ENCODE results near the gene UGT1A5. TPM values are rescaled to one million over a fixed set of nuclear protein-coding genes. Genes with fewer than 3 reads are reported as not detected.

UGT1A5 gene
- total RNA-seq, 2 donors from 2014 or later: 0.41 TPM; not detected in 1

- no peaks in the 10 kb centered on the region for H3K27me3 ChIP-seq (replicated peaks; ENCODE audit: insufficient read depth)
- H3K27ac ChIP-seq: no peak overlapping the region
- no peaks in the 10 kb centered on the region for H3K36me3 ChIP-seq
- TF ChIP-seq POLR2A (IDR thresholded peaks at IDR 0.05): no peak
- no peak for TF ChIP-seq CTCF (IDR thresholded peaks at IDR 0.05)
- TF ChIP-seq POLR2AphosphoS5 (IDR thresholded peaks at IDR 0.05): no peak
- H3K4me1 ChIP-seq (replicated peaks): no peaks in the 10 kb centered on the region
- intact Hi-C loops (cut with DNase I): no loop called here
- WGBS: 42% methylated on average over 3 of the region's 3 CpGs
- no peak overlapping the region for H3K4me3 ChIP-seq
- no peaks in the 10 kb centered on the region for H3K9me3 ChIP-seq
- no peak for DNase-seq (ENCODE audit: low spot score)
Measured at GRCh38 chr2:233764761-233765160, 52.1 kb downstream of the UGT1A5 start.

GRCh38 chr2:233766416-233766815 lies 53.7 kb downstream of the UGT1A5 start:
- DNase-seq (ENCODE audit: low spot score): no peak
- WGBS: 83% methylated on average over 4 of the region's 4 CpGs
- intact Hi-C loops (cut with DNase I): no loop called here

GRCh38 chr2:233768076-233768475 lies 55.4 kb downstream of the UGT1A5 start:
- H3K9me3 ChIP-seq: no peaks in the 10 kb centered on the region
- no peaks in the 10 kb centered on the region for H3K36me3 ChIP-seq
- WGBS: 82% methylated on average over 4 of the region's 4 CpGs
- no peaks in the 10 kb centered on the region for H3K27me3 ChIP-seq (replicated peaks; ENCODE audit: insufficient read depth)
- intact Hi-C loops (cut with DNase I): no loop called here
- no peak overlapping the region for H3K27ac ChIP-seq
- no peak for TF ChIP-seq POLR2AphosphoS5 (IDR thresholded peaks at IDR 0.05)
- no peak for TF ChIP-seq POLR2A (IDR thresholded peaks at IDR 0.05)
- no peak for TF ChIP-seq CTCF (IDR thresholded peaks at IDR 0.05)
- H3K4me3 ChIP-seq: no peak overlapping the region
- no peaks in the 10 kb centered on the region for H3K4me1 ChIP-seq (replicated peaks)
- DNase-seq (ENCODE audit: low spot score): no peak

More at GRCh38 chr2:233766416-233766815, 53.7 kb downstream of the UGT1A5 start:
- Histone ChIP-seq H3K4me1 (replicated peaks) (no peaks in the 10 kb centered on the region), H3K27ac (no peak overlapping the region), H3K36me3 (no peaks in the 10 kb centered on the region), H3K9me3 (no peaks in the 10 kb centered on the region), H3K4me3 (no peak overlapping the region), H3K27me3 (replicated peaks; ENCODE audit: insufficient read depth) (no peaks in the 10 kb centered on the region)
- no peak for TF ChIP-seq POLR2A (IDR thresholded peaks at IDR 0.05)
- no peak for TF ChIP-seq POLR2AphosphoS5 (IDR thresholded peaks at IDR 0.05)
- TF ChIP-seq CTCF (IDR thresholded peaks at IDR 0.05): no peak

- Histone ChIP-seq H3K27me3 (replicated peaks; ENCODE audit: insufficient read depth) (no peaks in the 10 kb centered on the region), H3K36me3 (no peaks in the 10 kb centered on the region), H3K4me3 (no peak overlapping the region), H3K4me1 (replicated peaks) (no peaks in the 10 kb centered on the region), H3K27ac (no peak overlapping the region), H3K9me3 (no peaks in the 10 kb centered on the region)
- intact Hi-C loops (cut with DNase I): no loop called here
- 90% methylated on average over 9 of the region's 9 CpGs for whole genome bisulfite sequencing
- no peak for TF ChIP-seq CTCF (IDR thresholded peaks at IDR 0.05)
- TF ChIP-seq POLR2AphosphoS5 (IDR thresholded peaks at IDR 0.05): no peak
- TF ChIP-seq POLR2A (IDR thresholded peaks at IDR 0.05): no peak
- no peak for DNase-seq (ENCODE audit: low spot score)
Measured at GRCh38 chr2:233769260-233769659, 56.6 kb downstream of the UGT1A5 start.

- H3K36me3 ChIP-seq: no peaks in the 10 kb centered on the region
- TF ChIP-seq CTCF (IDR thresholded peaks at IDR 0.05) (no peak), POLR2AphosphoS5 (IDR thresholded peaks at IDR 0.05) (no peak), POLR2A (IDR thresholded peaks at IDR 0.05) (no peak)
- intact Hi-C loops (cut with DNase I): no loop called here
- no peak overlapping the region for H3K4me3 ChIP-seq
- WGBS: 90% methylated on average over 16 of the region's 16 CpGs
- H3K27me3 ChIP-seq (replicated peaks; ENCODE audit: insufficient read depth): no peaks in the 10 kb centered on the region
- no peaks in the 10 kb centered on the region for H3K9me3 ChIP-seq
- H3K27ac ChIP-seq: no peak overlapping the region
- no peak for DNase-seq (ENCODE audit: low spot score)
- H3K4me1 ChIP-seq (replicated peaks): no peaks in the 10 kb centered on the region
Measured at GRCh38 chr2:233772153-233772552, 59.4 kb downstream of the UGT1A5 start.
